ENCODE results near the gene RPGRIP1L.

- TF ChIP-seq CTCF (IDR thresholded peaks at IDR 0.05), result no peak
- no peak for TF ChIP-seq POLR2A (IDR thresholded peaks at IDR 0.05)
Measured at GRCh38 chr16:53598511-53599275, 105.0 kb downstream of the RPGRIP1L start.

Measured in prostate gland (tissue), 2 donors.